Measurements from ENCODE around the gene RPP21. TPM values are rescaled to one million over a fixed set of nuclear protein-coding genes. Genes with fewer than 3 reads are reported as not detected.

The RPP21 gene
- total RNA-seq, 1 donor from 2014 or later, result 262 TPM

DNA sequence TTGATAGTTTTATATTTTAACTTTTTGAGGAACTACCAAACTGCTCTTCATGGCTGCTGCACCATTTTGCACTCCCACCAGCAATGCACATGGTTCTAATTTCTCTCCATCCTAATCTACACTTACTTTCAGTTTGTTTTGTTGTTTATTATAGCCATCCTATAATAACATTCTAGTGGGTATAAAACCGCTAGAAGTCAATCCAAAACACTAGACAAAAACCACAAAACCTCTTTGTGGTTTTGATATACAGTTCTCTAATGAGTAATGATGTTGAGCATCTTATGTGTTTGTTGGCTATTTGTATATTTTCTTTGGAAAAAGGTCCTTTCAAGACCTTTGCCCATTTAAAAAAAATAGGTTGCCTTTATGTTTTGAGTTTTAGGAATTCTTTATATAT lies 5.6 kb downstream of the RPP21 start:
- Histone ChIP-seq H3K36me3 (no peaks in the 10 kb centered on the region), H3K27ac (no peak overlapping the region), H3K4me3 (no peak overlapping the region), H3K27me3 (no peaks in the 10 kb centered on the region), H3K4me1 (peaks cover 0 to 4% of the 10 kb centered on the region in 2 donors), H3K9me3 (no peaks in the 10 kb centered on the region)
- intact Hi-C loops (cut with DNase I), result no loop called here
- no peak for DNase-seq (ENCODE audit: low spot score in 2 of 2)
- TF ChIP-seq, protein P1, sequence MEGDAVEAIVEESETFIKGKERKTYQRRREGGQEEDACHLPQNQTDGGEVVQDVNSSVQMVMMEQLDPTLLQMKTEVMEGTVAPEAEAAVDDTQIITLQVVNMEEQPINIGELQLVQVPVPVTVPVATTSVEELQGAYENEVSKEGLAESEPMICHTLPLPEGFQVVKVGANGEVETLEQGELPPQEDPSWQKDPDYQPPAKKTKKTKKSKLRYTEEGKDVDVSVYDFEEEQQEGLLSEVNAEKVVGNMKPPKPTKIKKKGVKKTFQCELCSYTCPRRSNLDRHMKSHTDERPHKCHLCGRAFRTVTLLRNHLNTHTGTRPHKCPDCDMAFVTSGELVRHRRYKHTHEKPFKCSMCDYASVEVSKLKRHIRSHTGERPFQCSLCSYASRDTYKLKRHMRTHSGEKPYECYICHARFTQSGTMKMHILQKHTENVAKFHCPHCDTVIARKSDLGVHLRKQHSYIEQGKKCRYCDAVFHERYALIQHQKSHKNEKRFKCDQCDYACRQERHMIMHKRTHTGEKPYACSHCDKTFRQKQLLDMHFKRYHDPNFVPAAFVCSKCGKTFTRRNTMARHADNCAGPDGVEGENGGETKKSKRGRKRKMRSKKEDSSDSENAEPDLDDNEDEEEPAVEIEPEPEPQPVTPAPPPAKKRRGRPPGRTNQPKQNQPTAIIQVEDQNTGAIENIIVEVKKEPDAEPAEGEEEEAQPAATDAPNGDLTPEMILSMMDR (IDR thresholded peaks at IDR 0.05), result no peak

DNA sequence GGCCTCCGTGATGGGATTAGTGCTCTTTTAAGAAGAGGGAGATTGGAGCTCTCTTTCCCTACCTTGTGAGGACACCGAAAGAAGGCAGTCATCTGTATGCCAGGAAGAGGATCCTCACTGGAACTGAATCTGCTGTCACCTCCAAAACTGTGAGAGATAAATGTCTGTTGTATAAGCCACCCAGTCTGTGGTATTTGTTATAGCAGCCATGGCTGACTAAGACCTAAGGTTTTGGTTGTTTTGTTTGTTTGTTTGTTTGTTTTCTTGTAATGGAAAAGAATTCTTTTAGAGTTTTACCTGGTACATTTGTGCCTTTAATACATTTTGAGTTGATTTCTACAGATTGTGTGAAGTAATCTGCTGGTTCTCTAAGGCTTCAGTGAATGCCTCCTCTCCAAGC lies 7.6 kb downstream of the RPP21 start:
- DNase-seq (ENCODE audit: low spot score in 2 of 2), result no peak

DNA sequence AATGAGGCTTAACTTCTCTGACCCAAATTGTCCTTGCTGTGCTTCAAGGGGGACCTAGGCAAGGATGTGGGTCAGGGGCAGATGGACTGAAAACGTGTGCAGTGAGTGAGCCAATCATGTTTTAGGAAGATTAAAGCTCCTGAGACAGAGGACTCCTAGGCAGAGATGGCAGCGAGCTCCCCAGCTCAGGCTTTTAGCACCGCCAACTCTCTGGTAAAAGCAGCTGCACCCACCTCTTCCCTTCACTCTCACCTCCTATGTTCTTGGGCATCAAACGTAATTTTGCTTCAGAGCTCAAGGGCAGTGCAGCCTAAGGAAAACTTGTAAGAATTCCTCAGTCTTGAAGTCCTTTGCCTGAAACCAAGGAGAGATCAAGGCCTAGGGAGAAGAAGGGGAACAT lies 10.3 kb downstream of the RPP21 start:
- Histone ChIP-seq H3K4me1 (peaks cover 0 to 3% of the 10 kb centered on the region in 2 donors), H3K27ac (no peak overlapping the region), H3K36me3 (no peaks in the 10 kb centered on the region), H3K27me3 (no peaks in the 10 kb centered on the region), H3K9me3 (no peaks in the 10 kb centered on the region), H3K4me3 (no peak overlapping the region)
- TF ChIP-seq, protein P1 (IDR thresholded peaks at IDR 0.05), result no peak
- intact Hi-C loops (cut with DNase I), result no loop called here
- DNase-seq (ENCODE audit: low spot score in 2 of 2), result no peak

More for the DNA sequence above, 7.6 kb downstream of the RPP21 start:
- no peak overlapping the region for H3K27ac ChIP-seq
- H3K4me3 ChIP-seq, result no peak overlapping the region
- intact Hi-C loops (cut with DNase I), result no loop called here
- H3K27me3 ChIP-seq, result no peaks in the 10 kb centered on the region
- no peaks in the 10 kb centered on the region for H3K9me3 ChIP-seq
- TF ChIP-seq, protein P1 (IDR thresholded peaks at IDR 0.05), result no peak
- no peaks in the 10 kb centered on the region for H3K36me3 ChIP-seq
- H3K4me1 ChIP-seq, result no peaks in the 10 kb centered on the region

DNA sequence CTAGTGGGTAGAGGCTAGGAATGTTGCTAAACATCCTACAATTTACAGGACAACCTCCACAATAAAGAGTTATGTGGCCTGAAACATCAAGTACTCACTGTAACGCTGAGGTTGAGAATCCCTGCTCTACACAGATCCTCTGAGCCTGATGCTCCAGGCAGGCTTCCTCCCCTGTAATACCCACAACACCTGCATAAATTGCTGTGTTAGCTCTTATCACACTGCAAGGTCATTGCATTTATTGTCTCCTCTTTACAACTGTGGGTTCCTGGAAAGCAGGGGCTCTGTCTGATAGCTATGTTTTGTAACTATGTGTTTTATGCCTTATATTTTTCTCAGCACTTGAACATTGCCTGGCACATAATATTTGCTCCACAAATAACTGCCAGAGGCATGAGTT lies 11.6 kb downstream of the RPP21 start:
- no peaks in the 10 kb centered on the region for H3K9me3 ChIP-seq
- no peak overlapping the region for H3K27ac ChIP-seq
- H3K36me3 ChIP-seq, result no peaks in the 10 kb centered on the region
- H3K4me3 ChIP-seq, result no peak overlapping the region
- H3K27me3 ChIP-seq, result no peaks in the 10 kb centered on the region
- intact Hi-C loops (cut with DNase I), result no loop called here
- H3K4me1 ChIP-seq, result peaks cover 0 to 3% of the 10 kb centered on the region in 2 donors
- TF ChIP-seq, protein P1 (IDR thresholded peaks at IDR 0.05), result no peak
- DNase-seq (ENCODE audit: low spot score in 2 of 2), result no peak

DNA sequence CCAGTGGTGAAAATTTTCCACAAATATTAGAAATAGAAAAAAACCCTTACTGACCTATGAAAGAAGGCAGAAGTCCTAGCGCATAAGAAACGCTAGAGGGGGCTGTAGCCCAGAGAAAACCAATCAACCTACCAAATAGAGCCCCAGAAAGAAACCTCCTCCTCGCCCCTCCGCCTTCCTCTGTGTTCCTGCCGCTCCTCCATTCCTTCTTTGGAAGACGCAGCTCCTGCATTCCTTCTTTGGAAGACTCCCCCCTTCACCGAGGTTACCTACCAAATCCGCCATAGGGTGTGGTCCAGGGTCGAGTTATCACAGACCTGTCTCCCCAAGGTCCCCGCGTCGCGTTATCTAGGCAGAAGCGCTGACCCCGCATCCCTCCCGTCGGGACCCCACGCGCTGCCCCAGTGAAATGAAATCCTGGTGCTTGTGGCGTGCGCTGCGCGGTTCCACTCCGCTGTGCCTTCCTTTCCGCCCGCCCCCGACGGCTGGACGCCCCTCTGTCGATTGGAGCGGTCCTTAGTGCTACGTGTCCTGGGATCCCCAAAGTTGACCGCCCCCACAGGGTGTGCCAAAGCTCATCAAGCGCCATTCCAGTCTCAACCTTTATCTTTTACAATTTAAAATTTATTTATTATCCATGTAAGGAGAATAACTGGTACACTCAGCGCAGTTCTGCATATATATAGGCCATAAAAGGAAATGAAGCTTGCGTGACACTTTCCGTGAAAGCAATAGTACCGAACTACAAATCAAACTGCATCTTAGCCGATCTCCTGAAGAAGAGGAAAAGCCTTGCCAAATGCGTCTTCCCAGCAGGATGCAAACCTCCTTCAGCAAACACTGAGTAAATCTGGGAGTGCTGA lies 13.0 kb downstream of the RPP21 start:
- Histone ChIP-seq H3K27ac (no peak overlapping the region), H3K4me3 (peak overlapping the region; percentile 35 to 45), H3K9me3 (no peaks in the 10 kb centered on the region), H3K4me1 (peaks cover 0 to 3% of the 10 kb centered on the region in 2 donors), H3K27me3 (no peaks in the 10 kb centered on the region), H3K36me3 (no peaks in the 10 kb centered on the region)
- DNase-seq (ENCODE audit: low spot score in 2 of 2), result no peak
- TF ChIP-seq, protein P1 (IDR thresholded peaks at IDR 0.05), result peak; percentile 13 to 57 (median 57)
- intact Hi-C loops (cut with DNase I), result no loop called here

All from ascending aorta (tissue), 2 donors.